NCI-H524 treated with DMSO at 0.1 percent for 48 hours (cell line): ENCODE data around the gene SLC47A1.
"Not testable (repeated sequence)": the region's sequence is repeated elsewhere in the genome, so short reads cannot be mapped to it uniquely, and the experiment has no call there.

ENCODE experiments used
- DNase-seq: peaks from one replicate; lab custom pipeline; 2025; lab: John Stamatoyannopoulos, UW

SLC47A1 gene

DNA sequence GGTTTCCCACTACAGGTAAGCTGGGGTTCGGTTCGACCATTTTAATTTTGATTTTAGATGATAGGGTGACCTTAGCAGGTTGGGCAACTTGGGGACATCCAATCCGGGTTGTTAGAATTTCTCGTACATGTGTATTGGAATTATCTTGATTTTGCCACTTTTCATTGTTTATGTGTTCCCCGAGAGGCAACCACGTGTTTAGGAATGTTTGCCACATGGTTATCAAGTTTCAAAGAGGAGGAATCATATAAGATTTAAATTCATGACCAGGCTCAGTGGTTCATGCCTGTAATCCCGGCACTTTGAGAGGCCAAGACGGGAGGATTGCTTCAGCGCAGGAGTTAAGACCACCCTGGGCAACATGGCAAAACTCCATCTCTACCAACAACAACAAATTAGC, 10.0 kb upstream of the SLC47A1 start:
- no peak for DNase-seq

DNA sequence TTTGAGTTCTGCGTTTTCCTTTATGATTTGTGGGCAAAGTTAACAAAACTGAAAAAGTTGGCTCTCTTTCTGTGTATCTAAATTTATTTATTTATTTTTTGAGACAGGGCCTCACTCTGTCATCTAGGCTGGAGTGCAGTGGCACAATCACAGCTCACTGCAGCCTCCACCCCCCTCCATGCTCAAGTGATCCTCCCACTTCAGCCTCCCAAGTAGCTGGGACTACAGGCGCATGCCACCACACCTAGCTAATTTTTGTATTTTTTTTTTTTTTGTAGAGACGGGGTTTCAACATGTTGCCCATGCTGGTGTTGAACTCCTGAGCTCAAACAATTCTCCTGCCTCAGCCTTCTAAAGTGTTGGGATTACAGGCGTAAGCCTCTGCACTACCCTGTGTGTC, 6.7 kb upstream of the SLC47A1 start:
- not testable (repeated sequence) for DNase-seq

DNA sequence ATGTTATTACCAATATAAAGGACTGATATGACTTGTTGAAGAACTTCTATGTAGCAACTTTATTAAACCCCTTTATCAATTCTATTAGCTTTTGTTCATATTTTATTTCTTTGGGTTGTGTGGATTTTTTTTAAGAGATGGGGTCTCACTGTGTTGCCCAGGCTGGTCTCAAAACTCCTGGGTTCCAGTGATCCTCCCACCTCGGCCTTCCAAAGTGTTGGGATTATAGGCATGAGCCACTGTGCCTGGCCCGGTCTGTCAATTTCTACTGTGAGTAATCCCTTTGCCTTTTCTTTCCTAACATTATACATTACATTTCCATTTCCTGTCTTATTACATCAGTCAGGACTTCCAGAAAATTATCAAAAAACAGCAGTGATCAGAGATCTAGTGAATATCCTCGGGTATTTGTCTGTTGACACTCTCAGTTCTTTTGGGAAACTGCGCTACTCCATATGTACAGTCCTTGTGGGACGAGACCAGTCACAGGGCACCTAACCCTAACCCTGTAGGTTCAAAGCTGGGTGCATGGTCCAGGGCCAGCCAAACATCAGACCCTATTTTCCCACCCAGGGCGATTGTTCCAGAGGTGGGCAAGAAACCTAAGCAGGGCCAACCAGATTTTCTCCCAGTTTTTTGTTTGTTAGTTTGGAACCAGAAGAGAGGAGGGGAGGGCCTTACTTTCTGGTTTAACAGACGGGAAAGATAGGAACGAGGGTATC, 1.7 kb upstream of the SLC47A1 start:
- DNase-seq = no peak

DNA sequence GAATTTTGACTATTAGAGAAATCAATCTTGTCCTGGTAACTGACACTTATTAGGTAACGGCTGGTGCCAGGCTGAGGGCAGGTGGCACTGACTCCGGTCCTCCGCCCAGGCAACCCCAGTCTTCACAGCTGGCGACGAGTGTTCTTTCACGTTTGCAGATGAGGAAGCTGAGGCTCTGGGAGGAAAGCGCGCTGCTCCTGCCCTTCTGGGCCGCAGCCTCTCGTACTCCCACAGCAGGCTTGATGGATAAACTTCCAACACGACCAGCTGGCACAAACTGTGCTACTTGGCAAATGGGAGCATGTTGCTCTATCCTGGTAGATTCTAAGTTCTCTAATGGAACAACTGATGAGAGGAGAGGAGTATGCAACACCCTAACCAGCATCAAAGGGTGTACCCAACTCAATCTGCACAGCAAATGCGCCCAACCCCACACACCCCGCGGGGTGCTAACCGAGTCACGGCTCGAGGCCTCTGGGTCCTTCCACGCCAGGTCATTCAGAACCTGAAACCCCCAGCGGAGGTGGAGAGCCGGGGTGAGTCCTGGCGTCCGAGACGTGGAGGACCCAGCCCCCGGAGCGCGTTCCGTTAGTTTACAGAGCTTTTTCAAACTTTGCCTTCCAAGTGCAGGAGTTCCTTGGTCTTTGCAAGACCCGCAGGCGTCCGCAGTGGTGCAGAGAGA, 477 bp upstream of the SLC47A1 start:
- no peak for DNase-seq

DNA sequence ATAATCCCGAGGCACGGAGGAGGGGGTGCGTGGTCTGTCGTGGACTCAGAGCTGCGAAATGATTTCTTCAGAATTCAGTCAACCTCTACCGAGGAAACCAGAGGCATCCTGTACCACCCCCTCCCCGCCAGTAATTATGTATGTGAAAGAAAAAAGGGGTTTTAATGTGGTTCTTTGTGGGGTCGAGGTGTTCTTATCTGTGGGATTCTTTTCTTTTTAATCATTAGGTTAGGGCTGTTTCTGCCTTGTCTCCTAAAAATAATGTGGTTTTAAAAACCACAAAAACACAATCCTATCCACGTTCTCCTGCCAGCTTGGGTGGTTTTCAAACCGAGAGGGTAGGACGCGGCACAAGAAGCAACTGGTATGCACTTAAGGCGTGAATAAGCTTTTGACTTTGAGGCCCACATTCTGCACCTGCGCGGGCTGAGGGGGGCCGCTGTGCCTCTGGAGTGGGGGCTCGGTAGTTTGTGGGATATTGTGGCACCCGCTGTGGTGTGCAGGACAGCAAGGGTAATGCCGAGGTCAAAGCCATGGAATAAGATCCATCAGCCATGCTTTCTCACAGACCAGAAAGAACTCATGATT, 1.0 kb downstream of the SLC47A1 start:
- no peak for DNase-seq

DNA sequence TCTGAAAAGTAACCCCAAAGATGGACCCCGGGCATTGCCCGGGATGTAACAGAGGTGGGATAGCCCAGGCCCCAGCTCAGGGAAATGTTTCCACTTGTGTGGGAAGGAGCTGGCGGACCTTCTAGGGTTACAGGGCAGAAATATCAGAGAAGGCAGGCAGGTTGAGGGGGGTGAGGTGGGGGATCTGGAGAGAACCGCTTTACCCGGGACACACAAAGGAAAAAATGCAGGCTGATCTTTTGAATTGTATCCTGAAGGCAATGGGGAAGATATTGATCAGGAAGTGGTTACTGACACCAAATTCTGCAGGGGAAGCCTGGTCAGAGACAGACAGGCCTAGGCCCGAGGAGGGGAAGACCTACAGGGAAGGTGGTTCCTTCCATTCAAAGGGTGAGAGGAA, 3.5 kb downstream of the SLC47A1 start:
- no peak for DNase-seq

DNA sequence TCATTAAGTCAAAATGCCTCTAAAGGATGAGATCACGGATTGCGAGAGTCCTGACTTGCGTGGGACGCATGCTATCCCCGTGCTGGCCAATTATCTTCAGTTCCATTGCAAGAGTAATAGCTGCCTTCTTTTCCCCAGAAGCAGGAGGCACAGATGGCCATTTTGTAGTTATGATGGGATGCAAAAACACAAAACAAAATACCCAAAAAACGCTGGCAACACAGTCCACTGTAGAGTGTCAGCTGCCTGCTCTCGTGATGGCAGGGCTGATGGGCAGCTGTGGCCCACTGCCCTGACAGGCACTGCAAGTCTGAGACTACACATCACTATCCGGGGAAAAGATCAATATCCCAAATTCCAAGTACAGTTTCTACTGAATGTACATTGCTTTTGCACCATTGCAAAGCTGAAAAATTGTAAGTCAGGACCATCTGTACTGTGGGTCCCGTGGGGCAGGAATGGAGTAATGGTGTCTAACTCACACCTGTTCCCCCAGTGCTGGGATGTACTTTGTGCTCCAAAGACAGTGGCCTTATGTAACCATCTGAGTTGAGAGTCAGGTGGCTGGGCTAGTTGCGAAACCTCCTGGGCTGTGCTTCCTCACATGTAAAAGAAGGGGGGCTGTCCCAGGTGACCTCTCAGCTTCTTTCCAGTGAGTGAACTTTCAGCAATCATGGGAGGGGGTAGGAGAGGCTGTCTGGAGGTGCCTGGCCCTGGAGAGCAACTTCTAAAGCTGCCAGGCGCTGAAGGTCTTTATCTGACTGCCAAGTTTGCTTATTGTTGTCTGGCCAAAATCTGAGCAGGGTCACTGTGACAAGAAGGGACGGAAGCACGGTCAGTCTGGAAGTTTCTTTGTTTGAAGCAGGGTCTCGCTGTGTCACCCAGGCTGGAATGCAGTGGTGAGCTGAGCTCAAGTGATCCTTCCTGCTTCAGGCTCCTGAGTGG, 4.7 kb downstream of the SLC47A1 start:
- DNase-seq = peak; percentile 8

DNA sequence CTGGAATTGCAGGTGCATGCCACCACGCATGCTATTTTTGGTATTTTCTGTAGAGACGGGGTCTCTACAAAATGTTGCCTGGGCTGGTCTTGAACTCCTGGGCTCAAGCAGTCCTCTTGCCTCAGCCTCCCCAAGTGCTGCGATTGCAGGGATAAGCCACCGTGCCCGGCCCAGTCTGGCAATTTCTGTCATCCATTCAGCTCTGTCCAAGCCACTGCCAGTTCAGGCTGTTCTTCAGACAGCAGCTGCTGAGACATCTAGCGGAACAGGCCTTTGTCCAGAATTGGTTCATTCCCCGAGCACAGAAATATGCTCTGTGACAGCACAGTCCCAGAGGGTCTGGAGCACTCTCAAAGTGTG, 5.4 kb downstream of the SLC47A1 start:
- no peak for DNase-seq

DNA sequence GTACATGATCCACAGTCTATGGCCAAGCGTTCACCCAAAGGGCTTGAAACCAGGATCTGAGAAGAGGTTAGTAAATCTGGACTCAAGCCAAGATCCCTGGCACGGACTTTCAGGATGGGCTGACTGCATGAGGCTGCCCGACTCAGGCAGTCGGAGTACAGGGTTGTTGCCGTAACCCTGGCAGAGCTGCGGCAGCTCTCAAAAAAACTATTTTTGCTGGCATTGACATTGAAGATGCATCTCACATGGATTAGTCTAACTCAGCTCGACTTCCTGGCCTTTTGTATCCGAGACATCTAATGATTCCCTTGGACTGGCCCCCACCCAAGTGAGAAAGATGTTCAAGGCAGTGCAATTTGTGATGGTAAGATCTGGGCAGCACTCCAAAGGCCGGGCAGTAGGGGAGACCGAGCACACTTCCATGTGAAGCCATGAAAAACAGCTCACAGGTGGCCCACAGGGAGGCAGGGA, 6.2 kb downstream of the SLC47A1 start:
- no peak for DNase-seq

DNA sequence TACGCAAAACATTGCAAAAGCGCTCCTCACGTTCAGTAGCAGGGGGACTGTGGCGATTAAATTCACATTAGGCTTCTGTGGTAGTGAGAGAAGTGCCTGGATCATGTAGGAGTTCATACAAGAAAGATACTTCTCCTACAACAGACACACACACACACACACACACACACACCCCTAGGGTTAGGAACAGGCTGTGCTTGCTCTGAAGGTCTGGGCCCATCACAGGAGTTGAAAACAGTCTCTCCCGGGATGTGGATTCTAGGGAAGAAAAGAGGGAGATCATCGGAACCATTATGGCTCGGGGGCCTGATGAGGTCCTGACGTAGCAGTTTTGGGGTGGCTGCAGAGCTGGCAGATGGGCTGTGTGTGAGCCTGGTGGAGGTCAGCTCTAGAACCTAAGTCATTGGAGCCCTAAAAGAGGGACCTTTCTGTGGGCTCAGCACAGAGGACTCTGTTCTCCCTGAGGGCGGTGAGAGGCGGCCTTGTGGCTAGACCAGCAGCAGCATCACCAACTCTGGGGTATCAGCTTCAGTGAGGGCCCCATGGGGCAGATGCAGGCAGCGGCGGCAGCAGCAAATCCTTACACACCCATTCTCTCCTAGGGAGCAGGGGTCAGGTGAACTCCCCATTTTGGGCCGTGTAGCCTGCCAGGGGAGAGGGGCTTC, 7.2 kb downstream of the SLC47A1 start:
- no peak for DNase-seq

DNA sequence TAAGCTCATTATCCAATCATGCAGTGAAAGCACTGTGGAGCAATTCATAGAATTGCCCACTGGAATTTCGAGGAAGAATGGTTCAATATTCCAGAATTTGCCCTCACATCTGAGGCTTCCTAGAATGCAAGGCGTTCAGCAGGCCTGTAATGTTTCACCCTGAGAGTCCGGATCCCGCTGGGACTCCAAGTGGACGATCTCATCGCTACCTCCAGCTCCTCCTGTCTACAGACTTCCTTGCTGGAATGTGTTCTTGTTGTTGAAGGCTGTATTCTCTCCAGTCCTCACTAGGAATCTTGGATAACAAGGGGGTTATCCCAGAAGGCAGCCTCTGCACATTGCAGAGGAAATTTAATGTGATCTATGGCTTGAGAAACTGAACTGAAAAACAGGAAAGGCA, 7.8 kb downstream of the SLC47A1 start:
- no peak for DNase-seq

DNA sequence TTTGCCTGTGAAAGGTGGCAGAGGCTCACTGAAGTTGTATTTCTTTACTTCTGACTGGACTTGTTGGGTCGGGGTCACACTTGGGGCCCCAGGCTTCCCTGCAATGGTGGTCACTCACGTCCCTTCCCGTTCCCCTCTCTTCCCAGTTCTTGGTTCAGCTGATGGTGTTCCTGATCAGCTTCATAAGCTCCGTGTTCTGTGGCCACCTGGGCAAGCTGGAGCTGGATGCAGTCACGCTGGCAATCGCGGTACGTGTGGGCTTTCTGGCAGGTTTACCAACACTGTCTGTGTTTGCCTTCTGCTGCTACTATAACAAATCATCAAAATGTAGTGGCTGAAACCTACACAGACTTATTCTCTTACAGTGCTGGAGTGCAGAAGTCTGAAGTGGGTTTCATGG, 8.6 kb downstream of the SLC47A1 start:
- no peak for DNase-seq

DNA sequence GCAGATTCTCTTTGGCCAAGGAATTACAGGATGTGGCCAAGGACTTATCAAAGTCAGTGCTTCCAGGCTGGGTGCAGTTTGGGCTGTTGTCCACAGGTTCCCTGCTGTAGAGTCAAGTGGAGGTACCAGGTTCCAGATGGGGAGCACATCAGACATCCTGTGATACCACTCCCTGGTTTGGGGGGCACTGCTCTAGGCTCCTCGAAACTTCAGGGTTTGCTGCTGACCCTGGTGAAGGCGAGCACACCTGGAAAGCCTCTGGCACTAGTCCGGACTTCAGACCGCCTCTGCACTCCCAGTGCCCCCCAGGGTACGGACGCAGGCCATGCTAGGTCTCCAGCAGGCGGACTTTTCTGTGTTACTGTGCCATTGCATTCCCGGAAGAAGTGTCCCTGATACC, 10.7 kb downstream of the SLC47A1 start:
- DNase-seq = no peak

DNA sequence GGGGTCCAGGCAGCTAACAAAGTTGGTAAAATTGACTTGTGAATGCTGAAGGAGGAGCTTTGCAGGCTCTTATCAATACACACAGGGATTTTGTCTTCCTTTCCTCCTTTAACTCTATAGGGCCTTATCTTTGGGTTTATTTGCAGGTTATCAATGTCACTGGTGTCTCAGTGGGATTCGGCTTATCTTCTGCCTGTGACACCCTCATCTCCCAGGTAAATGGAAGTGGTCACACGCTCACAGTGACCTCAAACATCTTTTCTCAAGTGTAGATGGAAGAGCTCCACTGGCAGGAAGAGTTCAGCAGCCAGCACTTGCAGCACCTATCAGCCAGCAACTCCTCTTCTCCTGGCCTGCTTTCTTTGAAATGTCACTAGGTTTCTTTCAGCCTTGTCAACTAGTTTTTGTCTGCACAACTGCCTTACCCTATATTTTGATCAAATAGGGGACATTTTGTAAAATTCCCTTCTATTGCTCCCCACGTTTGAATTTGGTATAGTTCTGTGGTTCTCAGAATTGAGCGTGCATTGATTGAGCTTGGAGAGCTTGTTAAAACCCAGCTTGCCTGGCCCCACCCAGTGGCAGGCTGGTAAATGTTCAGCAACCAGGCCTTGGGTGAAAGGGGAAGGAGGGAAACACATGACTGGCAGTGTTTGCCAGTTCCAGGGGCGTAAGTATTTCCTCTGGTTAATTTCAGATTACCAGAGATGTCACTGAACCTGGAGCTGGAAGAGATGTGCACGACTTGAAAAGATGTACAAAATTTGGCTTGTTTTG, 12.8 kb downstream of the SLC47A1 start:
- no peak for DNase-seq

DNA sequence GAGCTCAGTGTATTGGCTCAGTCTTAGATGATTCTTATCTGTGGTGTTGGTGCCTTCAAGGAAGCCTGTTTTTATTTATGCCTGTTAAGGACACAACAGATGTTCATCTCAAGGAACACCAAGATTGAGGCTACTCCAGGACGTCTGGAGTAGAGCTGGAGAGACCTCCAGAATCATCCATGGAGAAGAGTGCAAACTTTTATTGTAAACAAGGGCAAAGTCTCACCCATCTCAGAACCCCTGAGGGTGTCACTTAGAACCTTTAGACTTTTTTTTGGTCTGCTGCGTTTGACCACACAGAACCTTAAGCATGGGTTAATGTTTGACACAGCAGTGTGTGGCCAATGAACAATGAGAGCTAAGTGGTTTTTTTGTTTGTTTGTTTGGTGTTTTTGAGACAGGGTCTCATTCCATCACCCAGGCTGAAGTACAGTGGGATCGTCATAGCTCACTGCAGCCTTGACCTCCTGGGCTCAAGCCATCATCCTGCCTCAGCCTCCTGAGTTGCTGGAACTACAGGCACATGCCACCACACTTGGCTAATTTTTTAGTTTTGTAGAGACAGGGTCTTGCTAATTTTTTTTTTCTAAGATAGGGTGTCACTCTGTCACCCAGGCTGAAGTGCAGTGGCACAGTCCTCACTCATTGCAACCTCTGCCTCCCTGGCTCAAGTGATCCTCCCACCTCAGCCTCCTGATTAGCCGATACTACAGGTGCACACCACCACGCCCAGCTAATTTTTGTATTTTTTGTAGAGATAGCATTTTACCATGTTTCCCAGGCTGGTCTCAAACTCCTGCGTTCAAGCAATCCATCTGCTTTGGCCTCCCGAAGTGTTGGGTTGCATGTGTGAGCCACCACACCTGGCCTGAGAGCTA, 16.3 kb downstream of the SLC47A1 start:
- DNase-seq = no peak

DNA sequence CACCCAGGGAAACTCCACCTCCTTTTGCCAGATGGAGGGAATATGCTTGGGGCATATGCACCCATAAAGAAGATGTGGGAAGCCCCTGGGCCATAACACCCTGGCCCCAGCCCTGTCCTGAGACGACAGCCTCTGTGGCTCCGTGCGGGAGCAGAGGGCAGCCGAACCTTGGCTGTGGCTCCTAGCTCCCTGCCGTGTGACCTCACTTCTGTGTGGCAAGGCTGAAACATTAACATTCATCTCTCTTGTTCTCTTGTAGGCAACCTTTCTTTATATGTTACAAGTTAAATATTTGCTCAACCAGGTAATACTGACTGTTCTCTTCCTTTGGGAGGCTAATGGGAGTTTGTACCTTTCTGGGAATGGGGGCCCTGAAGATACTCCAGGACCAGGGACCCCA, 17.5 kb downstream of the SLC47A1 start:
- DNase-seq = no peak

DNA sequence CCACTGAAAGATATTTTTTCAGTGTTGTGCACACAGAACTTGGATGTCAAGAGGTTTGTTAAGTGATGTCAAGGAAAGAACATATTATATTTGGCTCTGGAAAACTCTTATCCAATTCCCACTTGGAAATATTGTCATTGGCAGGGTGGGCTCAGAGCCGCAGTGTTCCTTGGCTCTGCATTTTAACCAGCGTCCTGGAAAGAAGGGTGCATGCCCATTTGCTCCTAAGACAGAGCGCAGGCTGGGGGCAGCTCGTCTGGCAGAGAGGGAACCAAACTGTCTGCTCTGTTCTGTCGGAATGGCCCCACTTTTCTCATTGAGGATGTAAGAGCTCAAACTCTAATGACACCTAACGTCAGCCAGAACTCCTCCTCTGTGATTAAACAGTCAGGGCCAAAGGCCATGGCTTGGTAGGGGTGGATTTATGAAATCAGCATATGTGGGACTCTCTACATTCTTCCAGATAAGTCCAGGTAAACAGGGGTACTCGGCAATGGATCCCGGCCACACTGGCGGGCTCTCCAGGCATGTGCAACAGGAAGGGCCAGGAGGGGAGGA, 18.0 kb downstream of the SLC47A1 start:
- no peak for DNase-seq

DNA sequence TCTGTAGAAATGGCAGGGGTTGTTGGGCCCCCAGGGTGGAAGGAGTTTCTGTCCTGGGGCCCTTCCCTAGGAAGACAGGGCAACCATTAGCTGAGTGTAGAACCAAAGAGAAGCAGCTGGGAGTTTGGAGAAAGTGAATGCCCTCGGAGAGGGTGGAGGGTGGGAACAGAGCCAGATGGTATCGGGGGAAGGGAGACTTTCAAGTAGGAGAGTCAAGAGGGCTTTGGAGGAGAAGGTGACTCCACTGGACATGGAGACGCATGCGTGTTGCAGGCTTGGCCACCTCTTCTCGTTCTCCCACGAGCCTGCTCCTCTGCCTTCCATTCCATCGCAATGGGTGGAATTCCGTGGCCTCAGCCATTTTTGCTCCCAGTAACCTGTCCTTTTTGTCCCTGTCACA, 19.4 kb downstream of the SLC47A1 start:
- peak; percentile 92 for DNase-seq

DNA sequence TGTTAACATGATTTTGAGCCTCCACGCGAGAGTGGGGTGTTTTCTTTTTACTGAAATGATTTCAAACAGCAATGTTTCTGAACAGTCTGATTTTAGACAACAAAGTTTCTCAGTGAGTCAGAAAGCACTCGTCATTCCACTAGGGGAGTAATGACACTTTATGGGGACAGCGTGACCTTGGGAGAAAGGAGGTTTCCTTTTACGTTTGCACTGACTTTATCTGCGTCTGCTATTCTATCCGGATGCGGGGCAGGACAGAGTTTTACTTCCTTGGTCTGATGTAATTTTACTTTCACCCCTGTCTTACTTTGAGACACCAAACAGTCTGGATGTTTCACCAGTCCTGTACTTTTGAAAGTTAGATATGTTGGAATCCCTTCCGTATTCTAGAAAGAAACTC, 20.7 kb downstream of the SLC47A1 start:
- DNase-seq = no peak

DNA sequence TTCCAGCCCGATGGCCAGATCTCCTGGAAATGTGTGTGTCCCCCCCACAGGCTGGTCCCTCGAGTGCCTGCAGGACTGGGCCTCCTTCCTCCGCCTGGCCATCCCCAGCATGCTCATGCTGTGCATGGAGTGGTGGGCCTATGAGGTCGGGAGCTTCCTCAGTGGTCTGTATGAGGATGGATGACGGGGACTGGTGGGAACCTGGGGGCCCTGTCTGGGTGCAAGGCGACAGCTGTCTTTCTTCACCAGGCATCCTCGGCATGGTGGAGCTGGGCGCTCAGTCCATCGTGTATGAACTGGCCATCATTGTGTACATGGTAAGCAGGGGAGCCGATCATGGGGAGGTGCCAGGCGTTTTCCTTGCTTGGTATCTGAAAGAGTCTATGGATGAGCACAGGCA, 22.1 kb downstream of the SLC47A1 start:
- no peak for DNase-seq
